Stomach (tissue), 4 donors: ENCODE measurements around the gene PLXNB2.

Source experiments
- CTCF ChIP-seq, 7 experiments: fragments of 450-650 bp in 4 of 7; fragments of 200-600 bp in 3 of 7; sonication (generic) in 3 of 7; IDR thresholded peaks; one replicate each; pipeline ENCODE4 v1.5.1; 2016 to 2019; ENCODE audit warnings: antibody characterized with exemption in 7 of 7, control low read depth in 2 of 7, mild to moderate bottlenecking in 1 of 7
- EP300 ChIP-seq: sonication (generic); formaldehyde crosslinking; IDR thresholded peaks from one replicate; pipeline ENCODE4 v1.6.1; 2017; ENCODE audit warnings: antibody characterized with exemption
- POLR2A ChIP-seq, 4 donors: fragments of 450-650 bp; IDR thresholded peaks; one replicate each; pipeline ENCODE4 v1.6.1; 2016; ENCODE audit warnings: antibody characterized with exemption in 4 of 4, control low read depth in 2 of 4, mild to moderate bottlenecking in 1 of 4, moderate library complexity in 1 of 4
- POLR2AphosphoS5 ChIP-seq, 3 donors: sonication (generic); formaldehyde crosslinking; IDR thresholded peaks; one replicate each; pipeline ENCODE4 v1.6.1; 2016; ENCODE audit warnings: antibody characterized with exemption in 3 of 3

GRCh38 chr22:50286275-50286674 is 21.2 kb downstream of the PLXNB2 start:
- TF ChIP-seq POLR2A (IDR thresholded peaks at IDR 0.05): no peak
- TF ChIP-seq CTCF (IDR thresholded peaks at IDR 0.05): no peak
- TF ChIP-seq POLR2AphosphoS5 (IDR thresholded peaks at IDR 0.05): no peak
- TF ChIP-seq EP300: no peak
